Lower leg skin (tissue), 3 donors: ENCODE data around the gene CDX1.
"Not testable (repeated sequence)": the region's sequence is repeated elsewhere in the genome, so short reads cannot be mapped to it uniquely, and the experiment has no call there.

ENCODE experiments used
- CTCF ChIP-seq, 3 donors: fragments of 450-650 bp; IDR thresholded peaks; one replicate each; pipeline ENCODE4 v1.5.1; 2016; ENCODE audit warnings: antibody characterized with exemption in 3 of 3, mild to moderate bottlenecking in 3 of 3, moderate library complexity in 2 of 3
- POLR2A ChIP-seq, 2 donors: fragments of 450-650 bp; IDR thresholded peaks; one replicate each; pipeline ENCODE4 v1.6.1; 2016 to 2017; ENCODE audit warnings: antibody characterized with exemption in 2 of 2, mild to moderate bottlenecking in 1 of 2, moderate library complexity in 1 of 2

DNA sequence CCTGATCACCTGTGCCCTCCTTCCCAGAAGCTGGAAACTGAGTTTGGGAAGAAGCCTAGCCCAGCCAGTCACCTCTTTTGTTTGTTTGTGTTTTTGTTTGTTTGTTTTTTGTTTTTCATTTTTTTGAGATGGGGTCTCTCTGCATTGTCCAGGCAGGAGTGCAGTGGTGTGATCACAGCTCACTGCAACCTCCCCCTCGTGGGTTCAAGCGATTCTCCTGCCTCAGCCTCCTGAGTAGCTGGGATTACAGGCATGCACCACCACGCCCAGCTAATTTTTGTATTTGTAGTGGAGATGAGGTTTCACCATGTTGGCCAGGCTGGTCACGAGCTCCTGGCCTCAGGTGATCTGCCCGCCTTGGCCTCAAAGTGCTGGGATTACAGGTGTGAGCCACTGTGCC is 67.1 kb downstream of the CDX1 start:
- TF ChIP-seq POLR2A, CTCF (IDR thresholded peaks at IDR 0.05): not testable (repeated sequence)
